ENCODE data around the gene ZNF778. TPM values are rescaled to one million over a fixed set of nuclear protein-coding genes. Genes with fewer than 3 reads are reported as not detected.

Gene ZNF778
- total and polyA plus RNA-seq, 2 of the 8 experiments (the other 6 are each of a cell fraction or from before 2014, with no cell fraction given), result 9.5 to 21.9 TPM

DNA sequence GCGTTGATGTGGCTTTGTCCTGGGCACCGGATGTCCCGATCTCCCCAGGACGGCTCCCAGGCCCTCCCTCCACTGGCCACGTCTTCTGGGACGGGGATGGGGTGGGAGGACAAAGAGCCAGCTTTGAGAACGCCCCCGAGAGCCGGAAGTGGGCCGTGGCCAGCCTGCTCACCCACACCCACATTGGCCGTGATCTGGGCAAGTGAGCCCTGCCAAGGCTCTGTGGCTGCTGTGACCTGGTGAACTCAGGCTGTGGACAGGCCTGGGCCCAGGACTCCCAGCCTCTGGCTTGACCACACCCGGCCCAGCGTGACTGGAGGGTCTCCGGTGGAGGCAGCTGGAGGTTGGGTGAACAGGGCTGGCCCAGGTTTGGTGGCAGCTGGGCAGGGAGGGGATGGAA is 42.6 kb upstream of the ZNF778 start (continued):
- no peak for TF ChIP-seq JUN (IDR thresholded peaks at IDR 0.05; ENCODE audit: low read depth, low read length)
